GM21717 (cell line): Measurements from ENCODE around the gene EVL.
"Not testable (repeated sequence)": the region's sequence is repeated elsewhere in the genome, so short reads cannot be mapped to it uniquely, and the experiment has no call there.

Experiments
- ATAC-seq: cut with Tn5 transposase; IDR thresholded peaks from one replicate; pipeline ENCODE4 v1.9.1; 2021; ENCODE audit warnings: mild to moderate bottlenecking, moderate library complexity; ENCODE audit not compliant: unreplicated experiment

EVL gene

DNA sequence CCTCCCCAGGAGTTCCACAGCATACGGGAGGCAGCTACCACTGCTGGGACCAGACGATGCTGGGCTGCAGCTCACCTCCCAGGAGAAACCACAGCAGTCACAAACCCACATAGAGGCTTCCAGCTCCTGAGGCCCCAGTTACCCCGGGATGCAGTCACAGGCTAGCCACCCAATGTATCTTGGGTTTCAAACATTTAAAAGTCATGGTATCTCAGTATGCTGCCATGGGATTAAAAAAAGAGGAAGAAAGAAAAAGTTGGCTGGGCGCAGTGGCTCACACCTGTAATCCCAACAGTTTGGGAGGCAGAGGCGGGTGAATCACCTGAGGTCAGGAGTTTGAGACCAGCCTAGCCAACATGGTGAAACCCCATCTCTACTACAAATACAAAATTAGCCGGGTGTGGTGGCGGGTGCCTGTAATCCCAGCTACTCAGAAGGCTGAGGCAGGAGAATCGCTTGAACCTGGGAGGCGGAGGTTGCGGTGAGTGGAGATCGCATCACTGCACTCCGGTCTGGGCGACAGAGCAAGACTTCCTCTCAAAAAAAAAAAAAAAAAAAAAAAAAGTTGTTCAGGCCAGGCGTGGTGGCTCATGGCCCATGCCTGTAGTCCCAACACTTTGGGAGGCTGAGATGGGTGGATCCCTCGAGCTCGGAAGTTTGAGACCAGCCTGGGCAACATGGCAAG lies 92.5 kb downstream of the EVL start:
- ATAC-seq: not testable (repeated sequence)

DNA sequence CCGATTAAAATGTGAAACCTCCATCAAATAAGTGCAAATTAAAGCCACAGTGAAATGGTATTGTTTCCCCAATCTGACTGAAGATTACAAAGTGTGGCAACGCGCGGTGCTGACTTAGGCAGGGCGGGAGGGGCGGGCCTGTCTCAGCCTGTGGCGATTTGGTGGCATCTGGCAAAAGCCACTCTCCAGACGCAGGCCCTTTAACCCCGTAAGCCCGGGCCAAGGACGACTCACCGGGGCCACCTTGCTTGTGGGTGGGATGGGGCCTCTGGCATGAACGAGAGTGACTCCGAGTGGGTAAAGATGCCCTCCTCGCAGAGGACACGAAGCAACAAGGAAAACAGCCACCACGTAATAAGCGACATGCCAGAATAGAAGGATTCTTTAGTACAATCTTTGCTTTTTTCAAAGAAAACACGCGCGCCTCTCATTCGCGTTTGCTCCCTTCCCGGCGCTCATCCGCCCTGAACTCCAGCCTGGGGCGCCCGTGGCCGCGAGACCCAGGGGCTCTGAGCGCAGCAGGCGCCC lies 93.4 kb downstream of the EVL start:
- no peak for ATAC-seq

DNA sequence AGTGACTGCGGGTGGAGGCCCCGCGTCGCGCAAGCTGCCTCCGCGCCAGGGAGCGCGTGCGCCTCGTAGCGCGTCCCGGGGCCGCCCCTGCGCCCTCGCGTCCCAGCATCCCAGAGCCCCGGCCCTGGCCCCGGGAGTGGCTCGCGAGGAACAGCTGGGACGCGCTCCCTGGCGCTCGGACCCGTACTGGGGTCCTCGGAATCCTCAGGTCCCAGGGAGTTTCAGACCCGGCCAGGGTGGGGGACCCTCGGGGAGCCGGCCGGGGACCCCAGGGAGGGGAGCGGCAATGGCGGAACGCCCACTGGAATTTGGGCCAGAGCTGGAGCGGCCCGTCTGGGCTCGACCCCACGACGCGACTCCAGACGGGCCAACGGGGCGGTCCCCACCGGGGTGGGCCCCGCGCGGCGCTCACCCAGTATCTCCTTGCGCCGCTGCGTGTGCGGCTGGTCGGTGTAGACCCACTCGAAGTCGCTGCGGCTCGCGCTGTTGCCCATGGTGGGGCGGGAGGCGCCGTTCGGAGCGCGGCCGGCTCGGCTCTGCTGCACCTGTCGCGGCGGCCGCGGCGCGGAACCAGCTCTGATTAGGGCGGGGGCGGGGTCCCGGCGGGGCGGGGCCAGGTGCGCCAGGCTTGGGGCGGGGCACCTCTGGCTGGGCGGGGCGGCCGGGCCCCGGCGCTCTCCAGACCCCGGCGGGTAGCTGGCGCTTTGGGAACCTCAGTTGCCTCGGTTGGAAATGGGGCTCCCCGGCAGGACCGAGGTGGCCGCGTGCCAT lies 94.1 kb downstream of the EVL start, which contains the start of gene DEGS2:
Gene DEGS2 (minus strand): TSS at position 552 of the 771 bp plus-strand sequence. CDS start 58 bp downstream, at position 494.
- no peak for ATAC-seq

DNA sequence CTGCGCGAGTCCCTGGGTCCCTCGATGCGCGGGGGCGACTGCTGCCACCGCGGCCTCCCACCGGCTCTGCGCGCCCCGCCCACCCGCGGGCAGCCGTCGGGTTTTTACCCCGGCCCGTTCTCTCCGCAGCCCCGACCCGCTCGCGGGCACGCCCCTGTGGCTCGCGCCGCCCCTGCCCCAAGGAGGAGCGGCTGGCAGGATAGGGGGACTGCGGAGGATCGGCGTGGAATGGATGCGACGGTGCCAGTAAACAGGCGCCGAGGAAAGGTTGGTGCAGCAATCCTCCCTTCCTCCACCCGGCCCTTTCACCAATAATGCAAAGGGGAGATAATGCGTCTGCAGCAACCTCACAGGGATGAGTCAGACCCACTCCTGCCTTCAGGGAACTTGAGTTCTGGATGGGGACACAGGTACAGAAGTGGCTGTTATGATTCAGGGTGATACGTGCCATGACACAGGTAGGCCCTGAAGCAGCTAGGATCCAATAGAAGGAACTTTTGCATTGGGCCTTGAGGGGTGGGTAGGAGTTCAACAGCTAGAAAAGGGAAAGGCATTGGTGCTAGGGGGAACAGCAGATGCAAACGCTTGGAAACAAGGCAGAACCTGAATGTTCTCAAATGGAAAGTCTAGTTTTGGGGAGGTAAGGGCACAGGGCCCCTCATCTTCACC lies 94.8 kb downstream of the EVL start:
- no peak for ATAC-seq

DNA sequence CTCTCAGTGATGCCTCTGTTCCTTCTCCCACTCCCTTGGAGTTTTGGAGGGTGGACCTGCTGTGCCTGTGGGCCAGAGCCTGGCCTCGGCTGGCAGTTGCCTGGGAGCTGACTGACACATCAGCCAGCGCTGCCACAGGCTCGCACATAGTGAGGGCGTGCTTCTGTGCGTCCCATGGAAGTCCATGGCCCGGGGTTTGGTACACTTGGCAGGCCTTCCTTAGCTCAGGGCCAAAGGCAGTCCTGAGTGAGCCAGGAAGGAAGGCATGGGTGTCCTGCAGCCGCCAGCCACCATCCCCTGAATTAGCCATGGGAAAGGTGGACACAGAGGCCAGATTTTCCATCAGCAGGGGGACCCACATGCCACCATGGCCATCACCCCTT lies 95.3 kb downstream of the EVL start:
- no peak for ATAC-seq

DNA sequence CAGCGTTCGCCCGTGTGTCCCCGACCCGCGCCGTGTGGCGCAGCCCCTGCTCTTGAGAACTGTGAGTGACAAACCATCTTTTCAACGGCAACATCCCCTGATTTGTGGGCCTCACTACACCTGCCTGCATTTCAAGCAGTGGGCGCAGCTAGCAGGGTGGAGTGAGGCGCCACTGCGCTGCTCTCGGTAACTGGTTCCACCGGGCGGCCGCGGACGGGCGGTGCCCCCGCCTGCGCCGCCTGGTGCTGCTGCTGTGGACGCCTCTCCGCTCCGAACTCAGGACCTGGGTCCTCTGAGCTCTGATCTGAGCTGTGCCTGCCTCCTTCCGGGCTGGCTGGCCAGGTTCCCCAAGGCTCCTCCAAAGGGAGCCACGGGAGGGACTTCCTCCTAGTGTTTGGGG lies 100.2 kb downstream of the EVL start:
- no peak for ATAC-seq

DNA sequence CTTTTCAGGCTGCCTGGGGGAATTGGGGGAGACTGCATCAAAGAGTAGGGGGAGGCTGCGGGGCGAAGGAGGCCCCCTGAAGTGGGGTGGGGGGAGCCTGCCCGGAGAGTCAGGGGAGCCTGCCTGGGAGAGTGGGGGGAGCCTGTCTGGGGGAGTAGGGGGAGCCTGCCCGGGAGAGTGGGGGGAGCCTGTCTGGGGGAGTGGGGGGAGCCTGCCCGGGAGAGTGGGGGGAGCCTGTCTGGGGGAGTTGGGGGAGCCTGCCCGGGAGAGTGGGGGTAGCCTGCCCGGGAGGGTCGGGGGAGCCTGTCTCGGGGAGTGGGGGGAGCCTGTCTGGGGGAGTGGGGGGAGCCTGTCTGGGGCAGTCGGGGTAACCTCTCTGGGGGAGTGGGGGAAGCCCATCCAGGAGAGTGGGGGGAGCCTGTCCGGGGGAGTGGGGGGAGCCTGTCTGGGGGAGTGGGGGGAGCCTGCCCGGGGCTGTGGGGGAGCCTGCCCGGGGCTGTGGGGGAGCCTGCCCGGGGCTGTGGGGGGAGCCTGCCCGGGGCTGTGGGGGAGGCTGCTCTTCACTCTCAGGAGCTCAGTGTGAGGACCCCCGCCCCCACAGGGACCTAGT lies 100.7 kb downstream of the EVL start:
- no peak for ATAC-seq

DNA sequence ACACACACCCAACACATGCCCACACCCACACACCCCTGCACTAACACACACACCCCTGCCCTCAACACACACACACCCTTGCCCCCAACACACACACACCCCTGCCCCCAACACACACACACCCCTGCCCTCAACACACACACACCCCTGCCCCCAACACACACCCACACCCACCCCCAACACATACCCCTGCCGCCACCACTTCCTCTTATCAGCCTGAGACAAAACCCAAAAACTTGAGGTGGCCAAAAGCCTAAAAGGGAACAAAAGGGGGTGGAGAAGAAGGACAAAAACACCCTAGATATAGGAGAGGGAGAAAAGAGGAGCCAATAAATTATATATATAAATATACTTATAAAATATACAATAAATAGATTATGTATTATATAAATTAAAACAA lies 103.3 kb downstream of the EVL start:
- ATAC-seq: no peak

DNA sequence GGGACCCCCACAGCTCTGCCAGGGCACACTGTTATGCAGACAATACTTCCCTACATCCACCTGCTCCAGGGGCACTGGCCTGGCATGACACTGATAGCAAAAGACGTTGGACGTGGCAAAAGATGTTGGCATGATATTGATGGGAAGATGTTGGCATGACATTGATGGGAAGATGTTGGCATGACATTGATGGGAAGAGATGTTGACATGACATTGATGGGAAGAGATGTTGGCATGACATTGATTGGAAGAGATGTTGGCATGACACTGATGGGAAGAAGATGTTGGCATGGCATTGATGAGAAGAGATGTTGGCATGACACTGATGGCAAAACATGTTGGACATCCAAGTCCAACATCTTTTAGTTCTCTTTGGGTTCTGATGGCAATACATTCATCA lies 105.7 kb downstream of the EVL start:
- no peak for ATAC-seq

DNA sequence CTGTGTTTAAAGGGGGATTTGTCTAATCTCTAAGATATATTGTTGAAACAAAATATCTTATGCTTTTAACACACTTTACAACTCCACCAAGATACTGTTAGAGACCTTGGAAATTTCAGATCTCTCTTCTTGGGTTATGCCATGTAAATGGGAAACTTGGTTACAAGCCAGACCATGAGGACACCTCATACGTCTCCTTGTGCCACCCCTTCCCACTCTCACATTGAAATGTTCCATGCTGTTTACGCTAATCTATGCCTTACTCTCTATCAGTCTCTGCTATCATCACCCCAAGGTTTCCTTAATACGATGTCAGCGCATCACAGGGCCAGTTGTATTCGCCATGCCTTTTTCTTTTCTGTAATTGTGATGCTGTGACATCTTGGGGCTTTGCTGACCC lies 107.6 kb downstream of the EVL start:
- ATAC-seq: no peak

DNA sequence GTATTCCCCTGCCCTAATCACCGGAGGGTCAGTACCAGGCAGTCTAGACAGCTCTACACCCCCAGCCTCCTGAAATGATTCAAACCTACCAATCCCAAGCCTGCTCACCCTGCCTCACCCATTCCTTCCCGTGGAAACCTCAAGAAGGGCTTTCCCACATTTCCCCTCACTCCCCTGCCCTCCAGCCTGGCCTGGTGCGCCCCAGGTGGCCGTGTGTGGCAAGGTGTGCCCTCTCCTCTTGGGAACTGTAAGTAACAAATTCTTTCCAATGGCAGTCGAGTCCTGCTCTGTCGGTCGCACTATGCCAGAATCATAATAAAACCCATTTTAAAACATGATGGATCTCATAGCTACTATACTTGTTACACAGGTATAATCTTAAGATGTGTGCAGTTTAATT lies 108.1 kb downstream of the EVL start:
- no peak for ATAC-seq

DNA sequence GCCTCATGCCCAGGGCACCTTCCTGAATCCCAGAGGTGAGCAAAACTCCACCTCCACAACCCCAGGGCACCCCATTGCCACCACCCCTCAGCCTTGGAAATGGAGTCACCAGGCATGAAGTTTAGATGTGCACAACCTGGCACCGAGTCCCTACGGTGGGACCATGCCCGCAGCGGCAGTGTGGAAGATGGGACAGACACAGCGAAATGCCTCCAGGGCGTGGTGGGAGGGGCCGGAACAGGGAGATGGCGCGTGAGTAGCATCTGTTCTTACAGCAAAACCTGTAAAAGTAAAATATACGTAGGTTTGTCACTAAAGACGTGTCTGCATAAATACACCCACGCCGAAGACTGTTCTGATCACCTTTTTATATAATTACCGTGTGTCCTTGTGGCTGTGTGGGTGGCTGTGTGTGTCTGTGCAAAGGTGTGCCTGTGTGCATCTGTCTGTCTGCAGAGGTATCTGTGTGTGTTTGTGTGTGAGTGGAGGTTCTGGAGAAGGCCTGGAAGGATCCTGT lies 111.6 kb downstream of the EVL start:
- no peak for ATAC-seq

DNA sequence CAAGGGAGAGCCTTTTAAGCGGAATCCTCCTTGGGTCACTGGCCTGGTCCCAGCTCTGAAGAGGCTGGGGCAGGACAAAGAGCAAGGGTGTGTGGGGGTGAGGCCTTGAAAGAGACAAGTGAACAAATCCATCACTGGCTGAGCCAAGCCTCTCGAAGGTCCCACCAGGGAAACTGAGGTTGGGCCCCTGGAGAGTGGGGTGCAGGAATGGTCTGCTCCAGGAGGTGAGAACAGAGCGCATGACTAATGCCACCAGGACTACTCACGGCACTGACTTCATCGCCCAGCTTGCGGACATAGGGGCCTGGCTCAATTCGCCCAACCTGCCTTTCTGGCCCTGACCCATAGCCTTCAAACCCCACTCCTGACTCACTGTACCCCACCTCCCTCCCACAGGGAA lies 113.5 kb downstream of the EVL start:
- ATAC-seq: no peak

DNA sequence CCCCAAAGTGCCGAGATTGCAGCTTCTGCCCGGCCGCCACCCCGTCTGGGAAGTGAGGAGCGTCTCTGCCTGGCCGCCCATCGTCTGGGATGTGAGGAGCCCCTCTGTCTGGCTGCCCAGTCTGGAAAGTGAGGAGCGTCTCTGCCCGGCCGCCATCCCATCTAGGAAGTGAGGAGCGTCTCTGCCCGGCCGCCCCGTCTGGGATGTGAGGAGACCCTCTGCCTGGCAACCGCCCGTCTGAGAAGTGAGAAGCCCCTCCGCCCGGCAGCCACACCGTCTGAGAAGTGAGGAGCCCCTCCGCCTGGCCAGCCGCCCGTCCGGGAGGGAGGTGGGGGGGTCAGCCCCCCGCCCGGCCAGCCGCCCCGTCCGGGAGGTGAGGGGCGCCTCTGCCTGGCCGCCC lies 115.4 kb downstream of the EVL start:
- ATAC-seq: not testable (repeated sequence)

DNA sequence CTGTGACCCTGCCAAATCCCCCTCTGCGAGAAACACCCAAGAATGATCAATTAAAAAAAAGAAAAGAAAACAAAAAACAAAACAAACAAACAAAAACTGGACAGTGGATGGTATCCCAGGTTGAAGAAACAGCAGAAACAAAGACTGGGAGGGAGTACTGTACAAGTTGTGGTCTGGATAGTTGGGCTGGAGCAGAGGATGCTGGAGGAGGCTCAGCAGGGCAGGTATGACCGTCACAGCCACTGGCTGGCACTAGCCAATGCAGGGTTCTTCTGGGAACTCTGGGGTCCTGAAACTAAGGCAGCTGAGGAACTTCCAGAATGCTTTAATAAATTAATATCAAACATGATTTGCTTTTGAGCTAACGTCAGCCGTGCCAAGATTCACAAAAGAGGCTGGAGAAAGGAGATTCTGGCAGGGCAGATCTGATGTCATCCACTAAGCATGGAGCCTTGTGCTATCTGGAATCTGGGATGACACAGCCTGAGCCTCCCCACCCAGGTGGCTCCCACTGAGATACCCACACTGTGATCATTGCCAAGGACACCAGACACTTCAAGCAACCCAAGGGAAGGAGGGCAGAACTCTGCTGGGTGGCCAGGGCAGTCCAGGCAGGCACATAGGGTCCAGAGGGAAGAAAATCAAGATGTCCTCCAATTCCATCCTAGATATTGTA lies 116.8 kb downstream of the EVL start:
- not testable (repeated sequence) for ATAC-seq

DNA sequence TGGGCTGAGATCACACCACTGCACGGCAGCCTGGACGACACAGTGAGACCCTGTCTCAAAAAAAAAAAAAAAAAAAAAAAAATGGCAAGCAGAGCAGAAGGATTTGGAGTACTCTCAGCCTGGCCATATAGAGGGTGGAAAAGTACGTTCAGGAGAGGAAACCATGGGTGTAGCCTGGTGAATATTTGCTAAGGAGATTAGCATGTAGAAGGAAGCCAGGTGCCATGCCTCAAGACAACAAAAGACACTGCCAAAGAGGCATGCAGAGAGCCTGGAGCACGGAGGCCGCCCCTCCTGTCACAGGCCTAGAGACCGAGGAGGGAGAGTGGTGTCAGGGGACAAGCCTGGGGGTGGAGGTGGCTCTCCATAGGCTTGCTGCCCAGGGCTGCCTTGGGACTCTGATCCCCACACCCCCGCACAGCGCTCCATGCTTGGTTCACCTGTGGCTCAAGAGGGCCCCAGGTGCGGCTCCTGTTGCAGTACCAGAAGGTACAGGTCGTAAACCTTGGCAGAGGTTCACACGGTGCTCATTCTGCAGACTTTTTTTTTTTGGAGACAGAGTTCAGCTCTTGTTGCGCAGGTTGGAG lies 122.1 kb downstream of the EVL start:
- no peak for ATAC-seq

DNA sequence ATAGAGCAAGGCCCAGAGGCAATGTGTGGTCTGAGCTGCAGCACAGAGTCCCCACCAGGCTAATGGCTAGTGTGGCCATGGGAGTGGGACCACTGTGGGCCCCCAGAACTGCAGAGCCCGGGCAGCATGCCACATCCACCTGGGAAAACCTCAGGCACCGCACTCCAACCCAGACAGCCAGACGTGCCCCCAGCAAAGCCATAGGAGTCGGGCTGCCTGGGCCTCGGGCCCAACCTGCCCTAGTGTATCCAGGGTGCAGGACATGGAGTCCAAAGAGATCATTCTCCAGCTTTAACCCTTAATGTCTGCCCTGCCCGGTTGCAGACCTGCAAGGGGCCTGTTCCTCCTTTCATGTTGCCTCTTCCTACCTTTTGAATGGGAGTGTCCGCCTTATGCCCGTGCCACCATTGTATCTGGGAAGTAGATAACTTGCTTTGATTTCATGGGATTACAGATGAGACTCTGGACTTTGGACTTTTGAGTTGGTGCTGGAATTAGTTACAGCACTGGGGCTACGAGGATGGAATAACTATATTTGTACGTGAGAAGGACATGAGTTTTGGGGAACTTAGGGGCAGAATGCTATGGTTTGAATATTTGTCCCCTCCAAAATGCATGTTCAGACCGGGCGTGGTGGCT lies 123.3 kb downstream of the EVL start:
- no peak for ATAC-seq

DNA sequence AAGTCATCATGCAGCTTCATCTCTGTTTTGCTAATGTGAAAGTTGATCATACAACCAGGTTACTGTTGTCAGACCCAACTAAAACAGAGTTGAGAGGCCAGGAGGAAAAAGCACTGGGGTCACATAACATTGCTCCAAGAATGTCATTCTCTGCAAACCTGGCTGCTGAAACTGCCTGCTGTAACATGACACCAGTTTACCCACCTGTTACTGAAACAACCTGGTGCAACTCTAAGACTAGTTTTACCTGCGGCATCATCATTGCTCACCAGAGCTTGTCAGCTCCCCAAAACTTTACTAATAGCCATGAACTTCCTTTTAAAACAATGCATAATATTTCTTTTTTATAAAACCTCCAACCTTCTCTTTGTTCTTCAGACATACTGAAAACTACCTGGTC lies 124.9 kb downstream of the EVL start:
- no peak for ATAC-seq

DNA sequence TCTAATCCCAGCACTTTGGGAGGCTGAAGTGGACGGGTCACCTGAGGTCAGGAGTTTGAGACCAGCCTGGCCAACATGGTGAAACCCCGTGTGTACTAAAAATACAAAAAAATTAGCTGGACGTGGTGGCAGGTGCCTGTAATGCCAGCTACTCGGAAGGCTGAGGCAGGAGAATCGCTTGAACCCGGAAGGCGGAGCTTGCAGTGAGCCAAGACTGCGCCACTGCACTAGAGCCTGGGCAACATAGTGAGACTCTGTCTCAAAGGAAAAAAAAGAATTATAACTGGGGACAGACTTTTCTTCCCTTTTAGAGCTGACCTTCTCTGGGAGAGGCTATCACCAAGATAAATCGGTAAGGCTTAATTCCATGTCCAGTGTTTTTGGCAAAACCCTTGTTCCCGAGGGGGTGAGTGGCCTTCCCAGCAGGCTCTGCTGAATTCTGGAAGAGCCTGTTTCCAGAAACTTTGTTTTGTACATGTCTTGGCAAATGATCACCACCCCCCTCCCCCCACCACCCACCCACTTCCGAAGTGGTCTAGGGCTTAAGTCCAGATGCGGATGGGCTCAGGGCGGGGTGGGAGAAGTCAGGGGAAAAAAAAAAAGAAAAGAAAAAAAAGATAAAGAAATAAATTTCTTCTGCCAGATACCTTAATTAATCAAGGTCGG lies 126.5 kb downstream of the EVL start:
- ATAC-seq: no peak
